CD4-positive, alpha-beta T cell treated with Interleukin-17A for 1 hour (primary cell): ENCODE measurements around the gene CDC37L1.

Experiments
- DNase-seq: peaks from one replicate; pipeline ENCODE4 v3.0.0-alpha.2; 2020

Gene CDC37L1

GRCh38 chr9:4669890-4670289 lies 9.5 kb upstream of the CDC37L1 start:
- DNase-seq, result no peak

GRCh38 chr9:4670591-4670990 lies 8.8 kb upstream of the CDC37L1 start:
- no peak for DNase-seq

GRCh38 chr9:4671737-4672136 lies 7.6 kb upstream of the CDC37L1 start:
- DNase-seq, result no peak

- DNase-seq, result no peak
These were observed 4.6 kb upstream of the CDC37L1 start for GRCh38 chr9:4674783-4675182.

- no peak for DNase-seq
These were observed 2.0 kb upstream of the CDC37L1 start for GRCh38 chr9:4677392-4677791.

GRCh38 chr9:4678679-4679267 lies 596 bp upstream of the CDC37L1 start:
- no peak for DNase-seq

- peak; percentile 18 for DNase-seq
These were observed 780 bp downstream of the CDC37L1 start for GRCh38 chr9:4680173-4680525.

- DNase-seq, result no peak
These were observed 1.4 kb downstream of the CDC37L1 start for GRCh38 chr9:4680750-4681149.

- no peak for DNase-seq
These were observed 5.5 kb downstream of the CDC37L1 start for GRCh38 chr9:4684820-4685219.

- no peak for DNase-seq
These were observed 6.7 kb downstream of the CDC37L1 start for GRCh38 chr9:4686112-4686511.

GRCh38 chr9:4686584-4686983 lies 7.2 kb downstream of the CDC37L1 start:
- no peak for DNase-seq

GRCh38 chr9:4689021-4689420 lies 9.7 kb downstream of the CDC37L1 start:
- no peak for DNase-seq

GRCh38 chr9:4689687-4690104 lies 10.3 kb downstream of the CDC37L1 start:
- DNase-seq, result no peak

GRCh38 chr9:4690144-4690543 lies 10.8 kb downstream of the CDC37L1 start:
- DNase-seq, result no peak

GRCh38 chr9:4691795-4692194 lies 12.4 kb downstream of the CDC37L1 start:
- DNase-seq, result no peak

GRCh38 chr9:4700091-4700490 lies 20.7 kb downstream of the CDC37L1 start:
- no peak for DNase-seq

GRCh38 chr9:4700932-4701331 lies 21.6 kb downstream of the CDC37L1 start:
- no peak for DNase-seq

GRCh38 chr9:4701526-4701925 lies 22.2 kb downstream of the CDC37L1 start:
- DNase-seq, result no peak

GRCh38 chr9:4704129-4704528 lies 24.8 kb downstream of the CDC37L1 start:
- no peak for DNase-seq

GRCh38 chr9:4706021-4706420 lies 26.7 kb downstream of the CDC37L1 start:
- DNase-seq, result no peak

GRCh38 chr9:4706971-4707622 lies 27.7 kb downstream of the CDC37L1 start:
- no peak for DNase-seq

GRCh38 chr9:4709380-4709779 lies 30.0 kb downstream of the CDC37L1 start:
- DNase-seq, result no peak

GRCh38 chr9:4713849-4714248 lies 34.5 kb downstream of the CDC37L1 start:
- DNase-seq, result no peak

- DNase-seq, result no peak
These were observed 35.1 kb downstream of the CDC37L1 start for GRCh38 chr9:4714266-4715016.
